Islet of Langerhans (tissue), 1 donor: Measurements from ENCODE around the gene SLX9.
"Not testable (repeated sequence)": the region's sequence is repeated elsewhere in the genome, so short reads cannot be mapped to it uniquely, and the experiment has no call there.

Experiments
- FAIRE-seq: peaks from one replicate; lab custom pipeline; 2011; peaks lifted over from hg19 to GRCh38; lab: Jason Lieb, UNC

The SLX9 gene

DNA sequence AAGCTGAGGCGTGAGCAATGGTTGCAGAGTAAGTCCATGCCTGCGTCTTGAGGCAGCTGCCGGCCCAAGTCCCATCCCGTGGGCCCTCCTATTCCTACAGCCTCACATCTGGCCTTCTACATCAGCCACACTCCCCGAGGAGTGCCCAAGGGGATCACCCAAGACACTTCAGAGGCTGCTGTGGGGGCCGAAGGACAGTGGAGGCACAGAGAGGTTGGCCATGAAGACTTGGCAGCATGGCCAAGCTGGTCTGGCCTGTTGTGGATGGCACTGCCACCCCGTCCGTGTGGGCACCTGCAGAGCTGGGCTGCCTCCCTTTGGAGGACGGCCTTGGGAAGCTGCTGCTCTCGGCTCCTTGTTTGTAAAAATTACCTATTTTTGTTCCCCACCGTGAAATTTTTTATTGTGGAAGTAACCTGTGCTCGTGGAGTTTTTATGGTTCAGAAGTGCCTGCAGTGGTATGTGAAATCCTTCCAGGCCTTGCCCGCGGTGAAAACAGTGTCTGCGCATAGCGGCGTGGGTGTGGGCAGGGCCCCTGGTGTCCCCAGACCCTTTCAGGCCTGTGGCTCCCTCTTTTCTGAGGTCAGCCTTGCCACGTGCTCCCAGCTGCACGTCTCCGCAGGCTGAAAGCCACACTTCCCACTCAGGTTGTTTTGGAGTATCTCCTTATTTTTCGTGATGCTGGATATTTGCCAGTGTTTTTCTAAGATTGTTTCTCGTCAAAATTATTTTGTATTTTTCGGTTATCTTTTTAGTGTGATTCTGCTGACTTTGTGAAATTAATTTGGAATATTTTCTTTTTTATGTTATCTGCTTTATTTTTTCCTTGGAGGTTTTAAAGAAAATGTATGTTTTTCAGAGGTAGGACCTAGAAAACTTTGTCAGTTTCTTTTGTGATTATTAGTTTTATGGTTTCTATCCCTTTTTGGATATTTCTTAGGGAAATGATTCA lies 20.6 kb downstream of the SLX9 start:
- no peak for FAIRE-seq

DNA sequence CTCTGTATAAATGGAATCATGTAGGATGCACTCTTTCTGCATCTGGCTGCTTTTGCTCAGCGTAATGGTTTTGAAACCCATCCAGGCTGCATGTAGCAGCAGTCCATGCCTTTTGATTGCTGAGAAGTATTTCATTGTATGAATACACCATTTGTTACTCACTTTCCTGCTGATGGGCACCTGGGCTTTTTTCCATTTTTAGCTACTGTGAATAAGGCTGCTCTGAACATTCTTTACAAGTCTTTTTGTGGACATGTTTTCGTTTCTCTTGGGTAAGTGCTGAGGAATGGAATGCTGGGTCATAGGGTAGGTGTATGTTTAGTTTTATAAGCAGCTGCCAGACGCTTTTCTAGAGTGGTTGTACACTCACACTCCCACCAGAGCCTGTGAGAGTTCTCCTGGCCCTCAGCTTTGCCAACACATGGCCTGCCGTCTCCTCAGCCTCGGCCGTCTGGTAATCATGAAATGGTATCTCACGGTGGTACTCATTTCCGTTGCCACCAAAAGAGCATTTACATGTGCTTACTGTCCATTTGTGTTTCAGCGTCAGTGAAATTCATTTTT lies 22.7 kb downstream of the SLX9 start:
- no peak for FAIRE-seq

DNA sequence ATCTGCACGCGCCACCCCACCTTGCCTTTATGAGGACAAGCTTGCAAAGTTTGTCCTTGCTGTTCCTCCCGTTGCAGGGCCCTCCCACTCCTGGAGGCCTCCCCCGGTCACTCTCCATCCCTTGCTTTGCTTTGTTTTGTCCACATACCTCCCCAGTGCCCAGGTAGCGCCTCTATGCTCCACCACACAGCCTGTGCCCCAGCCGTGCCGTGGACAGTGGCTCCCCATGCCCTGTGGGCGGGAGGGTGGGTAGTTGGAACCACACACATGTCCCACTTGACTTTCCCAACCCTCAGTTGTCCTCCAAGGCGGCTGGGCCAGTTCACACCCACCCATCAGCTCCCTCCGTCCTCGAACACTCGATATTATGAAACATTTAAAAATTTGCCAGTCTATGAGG lies 24.6 kb downstream of the SLX9 start:
- FAIRE-seq, result no peak

DNA sequence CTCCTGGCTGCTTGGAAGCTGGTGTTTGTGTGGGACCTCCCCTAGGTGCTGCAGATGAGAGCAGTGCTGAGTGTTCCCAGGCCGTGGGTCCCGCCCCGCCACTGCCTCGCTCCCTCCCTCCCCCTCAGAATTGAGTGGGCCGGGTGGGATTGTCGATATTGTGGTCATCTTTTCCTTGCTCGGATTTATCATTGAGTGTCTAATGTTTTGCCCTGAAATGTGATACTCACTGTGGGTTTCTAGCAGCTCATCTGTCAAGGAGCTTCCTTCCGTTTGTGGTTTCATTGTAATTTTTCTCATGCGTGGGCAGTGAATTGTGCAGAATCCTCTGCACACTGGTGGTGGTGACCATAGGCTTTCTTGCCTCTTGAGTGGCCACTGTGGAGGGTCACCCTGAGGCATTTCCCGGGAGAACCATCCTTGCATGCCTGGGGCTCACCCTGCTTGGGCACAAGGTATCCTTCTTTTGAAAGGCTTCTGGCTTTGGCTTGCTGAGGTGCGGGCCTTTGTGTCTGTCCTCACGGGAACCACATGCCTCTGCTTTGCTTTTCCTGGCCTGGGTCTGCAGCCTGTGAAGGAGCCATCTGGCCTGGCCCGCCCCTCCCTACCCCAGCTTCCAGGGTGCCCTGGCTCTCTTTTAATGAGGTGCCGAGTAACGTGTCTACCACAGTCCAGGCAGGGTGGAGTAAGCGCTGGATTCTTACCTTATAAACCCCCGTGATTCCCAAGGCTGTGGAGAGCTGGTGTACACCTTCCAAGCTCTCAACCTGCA lies 25.6 kb downstream of the SLX9 start:
- no peak for FAIRE-seq

DNA sequence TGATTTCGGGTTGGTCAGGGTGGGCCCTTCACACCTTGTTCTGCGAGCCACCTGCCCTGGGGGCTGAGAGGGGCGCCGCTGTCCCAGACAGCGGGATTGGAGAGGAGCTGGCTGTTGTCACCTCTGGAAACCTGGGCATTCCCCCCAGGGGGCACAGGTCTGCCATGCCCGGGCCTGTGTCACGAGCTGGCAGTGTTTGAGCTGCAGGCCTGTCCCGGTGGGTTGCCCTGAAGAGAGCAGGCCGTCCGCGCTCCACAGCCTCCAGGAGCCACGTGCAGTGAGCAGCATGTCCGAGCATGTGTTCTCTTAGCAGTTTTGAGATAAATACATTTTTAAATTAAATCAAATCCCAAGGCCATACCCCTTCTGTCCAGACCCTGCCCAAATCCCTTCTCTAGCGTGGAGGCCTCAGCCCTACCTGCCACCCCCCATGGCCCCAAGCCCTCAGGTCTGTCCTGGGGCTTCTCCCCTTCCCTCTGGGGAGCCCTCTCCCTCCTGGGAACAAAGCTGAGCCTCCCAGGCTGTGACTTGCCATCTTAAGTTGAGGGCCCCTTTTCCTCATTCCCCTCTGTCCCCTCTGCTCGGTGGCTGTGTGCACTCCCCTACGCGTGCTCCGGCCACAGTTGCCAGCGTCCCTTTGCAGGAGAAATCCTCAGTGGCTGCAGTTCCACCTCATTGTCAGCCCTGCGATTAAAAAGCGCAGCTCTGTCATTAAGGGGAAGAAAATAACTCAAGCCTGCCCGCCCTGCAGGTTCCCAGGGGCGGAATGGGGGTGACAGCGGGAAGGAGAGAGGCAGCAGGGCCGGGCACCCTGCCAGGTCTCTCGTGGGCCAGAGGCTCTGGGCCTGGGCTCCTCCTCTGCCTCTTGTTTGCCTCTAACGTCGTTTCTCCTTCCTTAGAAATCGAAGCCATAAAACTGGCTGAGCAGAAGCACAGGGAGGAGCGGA lies 26.6 kb downstream of the SLX9 start:
- no peak for FAIRE-seq

DNA sequence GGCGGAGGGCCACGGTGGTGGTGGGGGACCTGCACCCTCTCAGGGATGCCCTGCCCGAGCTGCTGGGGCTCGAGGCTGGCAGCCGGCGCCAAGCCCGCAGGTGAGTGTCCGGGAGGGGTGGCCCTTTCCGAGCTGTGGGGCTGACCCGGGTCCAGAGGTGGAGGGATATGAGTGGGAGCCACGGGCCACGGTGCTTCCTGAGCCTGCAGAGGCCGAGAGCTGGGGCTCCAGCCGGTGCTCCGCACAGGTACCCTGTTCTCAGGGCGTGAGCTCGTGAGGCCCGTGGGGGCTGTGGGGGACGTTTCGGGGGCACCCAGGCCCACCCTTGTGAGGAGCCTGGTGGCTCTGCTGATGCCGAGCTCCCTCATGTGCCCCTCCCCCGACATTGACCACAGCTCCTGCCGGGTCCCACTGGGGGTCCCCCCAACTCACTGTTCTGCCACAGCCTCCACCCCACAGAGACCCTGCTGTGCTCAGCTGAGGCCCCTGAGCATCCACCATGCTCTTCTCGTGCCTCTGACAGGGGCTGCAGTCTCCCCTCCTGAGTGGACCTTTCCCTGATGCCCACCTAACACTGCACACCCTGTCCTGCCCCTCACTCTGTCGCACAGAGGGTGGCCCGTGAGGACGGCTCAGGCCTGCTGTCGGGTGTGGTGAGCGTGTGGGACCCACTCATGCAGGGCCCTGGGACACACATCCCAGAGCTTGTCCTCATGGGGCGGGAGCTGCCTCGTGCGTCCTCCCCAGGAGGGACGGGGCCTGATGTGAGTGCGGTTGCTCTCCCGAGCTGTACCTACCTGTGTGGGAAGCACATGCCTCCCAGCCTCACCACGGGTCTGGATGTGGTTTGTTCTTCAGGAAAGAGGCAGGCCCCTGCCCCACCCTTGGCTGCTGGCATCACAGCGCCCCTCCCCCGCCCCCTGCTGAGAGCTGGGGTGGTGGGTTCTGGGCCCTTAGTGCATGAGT lies 27.5 kb downstream of the SLX9 start:
- no peak for FAIRE-seq

DNA sequence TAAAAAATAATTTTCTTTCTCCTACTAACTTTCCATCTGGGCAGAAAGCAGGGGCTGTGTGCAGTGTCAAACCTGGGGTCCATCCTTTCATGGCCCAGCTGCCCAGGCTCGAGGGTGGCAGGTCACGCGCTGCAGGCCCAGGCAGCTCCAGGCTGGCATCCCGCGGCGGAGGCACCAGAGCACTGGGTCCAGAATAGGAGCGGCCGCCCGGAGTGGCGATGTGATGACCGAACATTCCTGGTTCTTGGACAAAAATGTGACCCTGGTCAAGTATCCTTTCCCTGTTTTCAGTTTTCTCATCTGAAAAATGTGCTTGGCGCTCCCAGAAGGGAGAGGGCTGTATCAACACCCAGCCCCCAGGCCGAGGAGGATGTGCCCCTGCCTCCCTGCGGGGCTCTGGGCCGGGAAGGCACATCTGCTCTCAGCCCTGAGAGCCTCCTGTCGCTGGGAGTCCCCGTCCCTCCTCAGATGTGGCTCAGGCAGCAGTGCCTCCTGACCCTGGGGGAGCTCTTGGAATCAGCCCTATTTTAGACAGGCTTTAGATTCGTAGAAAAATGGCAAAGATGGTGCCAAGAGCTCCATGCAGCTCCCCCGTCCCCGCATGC lies 29.3 kb downstream of the SLX9 start:
- FAIRE-seq, result no peak

DNA sequence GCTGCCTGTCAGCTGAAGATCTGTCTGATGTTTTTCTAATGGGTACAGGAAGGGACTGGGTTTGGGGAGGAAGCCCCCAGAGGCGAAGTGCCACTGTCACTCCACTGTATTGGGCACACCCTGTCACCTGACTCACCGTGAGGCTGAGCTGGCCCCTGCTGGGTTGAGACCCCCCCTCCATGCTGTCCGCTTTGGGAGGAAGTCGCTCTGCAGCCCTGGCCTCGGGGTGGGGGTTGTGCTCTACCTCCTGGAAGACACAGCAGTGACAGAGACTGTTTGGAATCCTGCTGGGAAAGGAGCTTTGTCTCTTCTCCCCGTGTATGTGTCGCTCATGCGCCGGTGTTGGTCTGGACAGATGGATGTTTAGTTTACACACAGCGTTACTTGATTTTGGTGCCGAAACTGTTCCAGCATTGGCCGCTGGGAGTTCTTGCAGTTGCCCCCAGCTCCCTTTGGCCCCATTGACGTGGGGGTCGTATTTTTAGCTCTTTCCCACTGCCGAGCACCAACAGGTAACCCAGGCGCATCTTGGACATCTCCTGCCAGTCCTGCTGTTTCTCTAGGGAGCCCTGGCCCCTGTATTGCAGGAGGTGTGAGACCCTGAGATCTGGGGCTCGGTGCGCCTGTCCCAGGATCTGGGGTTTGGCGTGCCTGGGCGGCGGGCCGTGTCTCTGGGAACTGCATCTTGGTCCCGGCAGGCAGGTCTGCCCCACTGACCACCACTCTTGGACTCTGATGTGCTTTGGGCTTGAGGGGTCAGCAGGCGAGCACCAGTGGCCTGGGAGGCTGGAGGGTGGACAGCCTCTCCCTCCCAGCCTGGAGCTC lies 30.3 kb downstream of the SLX9 start:
- FAIRE-seq, result no peak

DNA sequence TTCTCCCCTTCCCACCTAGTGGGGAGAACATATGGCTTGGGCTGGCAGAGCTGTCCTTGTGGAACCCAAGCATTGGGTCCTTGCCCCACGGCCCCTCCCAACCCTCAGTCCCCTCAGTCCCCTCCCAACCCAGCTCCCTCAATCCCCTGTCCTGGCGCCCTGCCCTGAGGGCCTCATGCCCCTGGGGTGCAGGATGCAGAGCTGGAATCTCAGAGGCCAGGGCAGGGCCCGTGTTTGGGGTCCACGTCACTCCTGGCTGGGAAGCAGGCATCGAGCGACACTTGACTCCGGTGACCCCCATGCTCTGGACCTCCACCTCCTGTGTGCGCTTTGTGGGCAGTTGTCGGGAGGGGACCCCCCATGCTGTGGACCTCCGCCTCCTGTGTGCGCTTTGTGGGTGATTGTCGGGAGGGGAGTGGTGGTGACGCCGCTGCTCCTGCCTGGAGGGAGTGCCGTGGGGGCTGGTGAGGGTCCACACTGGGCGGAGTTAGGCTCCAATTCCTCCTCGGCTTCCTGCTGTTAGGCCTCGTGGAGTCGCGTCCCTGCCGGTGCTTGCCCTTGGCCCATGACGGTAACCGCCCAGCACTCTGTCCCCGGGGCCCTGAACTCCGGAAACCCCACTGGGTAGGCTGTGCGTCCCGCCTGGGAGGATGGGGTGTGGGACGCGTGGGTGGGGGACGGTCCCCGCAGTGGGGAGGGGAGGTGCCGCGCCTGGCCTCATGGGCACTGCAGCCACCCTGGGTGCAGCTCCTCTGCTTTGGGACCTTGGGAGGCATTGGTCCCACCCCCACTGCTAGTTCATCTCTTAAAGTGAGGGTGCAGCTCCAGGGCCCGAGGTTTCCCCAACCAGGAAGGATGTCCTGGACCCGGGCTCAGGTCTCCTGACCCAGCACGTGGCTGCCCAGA lies 31.2 kb downstream of the SLX9 start:
- no peak for FAIRE-seq

DNA sequence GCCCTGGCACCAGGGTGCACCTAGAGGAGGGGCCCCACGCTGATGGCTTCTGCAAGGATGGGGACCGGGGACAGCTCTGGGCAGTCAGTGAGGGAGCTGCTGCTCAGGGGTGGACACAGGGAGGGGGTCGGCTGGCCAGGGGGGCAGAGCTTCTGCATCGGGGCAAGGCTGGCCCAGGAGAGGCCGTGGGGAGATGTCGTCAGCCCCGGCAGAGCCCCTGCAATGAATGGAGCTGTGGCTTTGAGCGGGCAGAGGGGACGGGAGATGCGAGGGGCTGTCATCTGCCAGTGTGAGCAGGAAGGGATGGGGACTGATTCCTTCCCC lies 31.8 kb downstream of the SLX9 start:
- FAIRE-seq, result no peak

DNA sequence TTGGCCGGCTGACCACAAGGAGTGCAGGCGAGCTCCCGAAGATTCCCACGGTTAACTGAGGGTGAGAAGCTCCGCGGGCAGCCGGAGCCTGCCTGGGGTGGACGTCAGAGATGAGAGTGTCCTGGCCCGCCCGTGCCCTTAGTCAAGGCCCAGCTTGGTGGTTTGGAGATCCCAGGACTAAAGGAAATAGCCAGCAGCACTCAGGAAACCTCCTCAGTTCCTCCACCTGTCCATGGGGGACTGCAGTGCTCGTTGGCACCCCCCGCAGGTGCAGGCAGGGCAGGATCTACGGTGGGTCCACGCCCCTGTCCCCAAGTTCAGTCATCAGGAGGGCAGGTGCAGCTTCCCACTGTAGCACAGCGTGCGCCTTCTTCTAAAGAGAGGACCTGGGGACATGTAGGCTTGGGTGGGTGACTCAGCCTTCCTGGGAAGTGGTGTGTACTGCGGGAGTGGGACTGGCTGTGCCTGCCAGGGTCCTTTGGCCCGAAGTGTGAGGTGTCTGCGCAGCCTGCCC lies 32.5 kb downstream of the SLX9 start:
- no peak for FAIRE-seq

DNA sequence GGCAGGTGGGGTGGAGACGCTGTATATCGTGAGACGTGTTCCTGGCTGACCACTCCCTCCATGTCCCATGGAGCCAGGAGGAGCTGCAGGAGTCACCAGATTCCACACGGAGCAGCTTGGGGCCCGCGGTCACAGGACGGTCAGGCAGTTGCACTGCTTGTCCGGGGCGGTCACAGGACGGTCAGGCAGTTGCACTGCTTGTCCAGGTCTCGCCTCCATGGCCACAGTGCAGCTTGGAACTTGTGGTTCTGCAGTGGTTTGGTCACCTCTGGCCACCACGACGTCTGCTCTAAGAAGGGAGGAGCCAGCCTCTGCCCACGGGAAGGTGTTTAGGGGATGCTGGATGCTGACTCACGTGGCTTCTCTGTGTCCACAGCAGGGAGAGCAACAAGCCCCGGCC lies 33.0 kb downstream of the SLX9 start:
- no peak for FAIRE-seq

DNA sequence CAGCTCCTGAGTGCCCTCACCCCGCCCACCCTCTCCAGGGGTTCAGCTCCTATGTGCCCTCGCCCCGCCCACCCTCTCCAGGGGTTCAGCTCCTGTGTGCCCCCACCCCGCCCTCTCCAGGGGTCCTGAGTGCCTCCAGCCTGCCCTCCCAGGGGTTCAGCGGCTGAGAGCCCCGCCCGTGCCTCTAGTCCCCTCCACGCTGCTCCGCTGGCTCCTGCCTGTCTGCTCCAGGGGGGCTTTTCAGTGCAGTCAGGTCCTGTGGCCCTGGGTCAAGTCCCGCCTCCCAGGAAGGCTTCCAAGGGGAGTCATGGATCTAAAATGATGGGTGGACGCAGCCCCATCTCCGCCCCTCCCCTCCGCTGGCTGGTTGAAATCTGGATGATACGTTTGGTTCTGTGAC lies 33.8 kb downstream of the SLX9 start:
- no peak for FAIRE-seq

DNA sequence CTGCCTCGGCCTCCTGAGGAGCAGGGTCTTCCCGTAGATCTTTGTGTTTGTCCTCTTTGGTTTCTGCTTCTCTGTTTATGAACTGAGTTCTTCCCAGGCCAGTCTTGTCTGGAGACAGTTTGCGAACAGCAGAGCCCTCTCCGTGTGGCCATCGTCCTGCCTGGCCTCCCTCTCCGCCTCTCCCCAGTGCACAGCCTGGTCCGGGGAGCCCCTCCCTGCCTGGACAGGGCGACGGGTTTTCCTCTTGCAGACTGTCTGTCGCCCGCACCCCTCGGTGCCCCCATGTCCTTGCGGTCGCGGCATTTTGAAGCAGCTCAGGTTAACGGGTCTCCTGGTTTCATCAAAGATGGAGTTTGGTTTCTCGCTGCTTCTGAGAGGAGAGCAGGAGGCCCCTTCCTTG lies 34.8 kb downstream of the SLX9 start:
- FAIRE-seq, result no peak

DNA sequence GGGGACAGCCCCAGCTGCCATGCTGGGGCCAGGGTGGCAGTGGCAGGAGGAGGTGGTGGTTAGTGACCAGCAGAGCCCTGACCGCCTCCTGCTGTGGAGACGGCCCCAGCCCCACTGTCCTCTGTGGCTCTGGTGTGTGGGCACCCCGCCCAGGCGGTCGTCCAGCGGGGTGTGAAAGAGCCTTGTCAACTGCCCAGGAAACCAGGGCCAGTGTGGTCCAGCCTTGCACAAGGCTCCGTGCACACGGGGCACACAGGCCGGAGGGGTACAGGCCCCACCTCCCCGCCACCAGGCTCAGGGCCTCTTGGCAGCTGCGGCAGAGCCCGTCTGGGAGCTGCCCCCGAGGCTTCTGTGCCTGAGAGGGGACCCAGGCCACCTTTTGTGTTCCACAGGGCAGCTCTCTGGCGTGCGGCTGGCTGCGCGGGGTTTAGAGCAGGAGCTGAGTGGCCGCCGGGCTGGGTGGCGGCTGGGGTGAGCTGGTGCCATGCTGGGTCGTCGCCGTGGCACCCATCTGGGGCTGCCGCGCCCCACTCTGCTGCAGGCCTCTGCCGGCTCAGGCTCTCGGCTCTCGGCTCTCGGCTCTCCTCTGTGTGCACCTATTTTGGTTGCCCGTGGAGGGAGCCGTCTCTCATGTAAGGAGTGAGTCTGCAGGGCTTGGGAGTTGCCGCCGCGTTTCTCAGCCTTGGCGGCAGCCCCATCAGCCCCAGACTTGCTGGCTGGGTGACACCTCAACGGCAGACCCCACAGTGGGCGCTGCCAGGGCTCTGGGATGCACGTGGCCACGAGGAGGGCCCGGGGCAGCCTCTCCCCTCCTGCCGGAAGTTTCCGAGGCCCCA lies 36.1 kb downstream of the SLX9 start:
- no peak for FAIRE-seq

DNA sequence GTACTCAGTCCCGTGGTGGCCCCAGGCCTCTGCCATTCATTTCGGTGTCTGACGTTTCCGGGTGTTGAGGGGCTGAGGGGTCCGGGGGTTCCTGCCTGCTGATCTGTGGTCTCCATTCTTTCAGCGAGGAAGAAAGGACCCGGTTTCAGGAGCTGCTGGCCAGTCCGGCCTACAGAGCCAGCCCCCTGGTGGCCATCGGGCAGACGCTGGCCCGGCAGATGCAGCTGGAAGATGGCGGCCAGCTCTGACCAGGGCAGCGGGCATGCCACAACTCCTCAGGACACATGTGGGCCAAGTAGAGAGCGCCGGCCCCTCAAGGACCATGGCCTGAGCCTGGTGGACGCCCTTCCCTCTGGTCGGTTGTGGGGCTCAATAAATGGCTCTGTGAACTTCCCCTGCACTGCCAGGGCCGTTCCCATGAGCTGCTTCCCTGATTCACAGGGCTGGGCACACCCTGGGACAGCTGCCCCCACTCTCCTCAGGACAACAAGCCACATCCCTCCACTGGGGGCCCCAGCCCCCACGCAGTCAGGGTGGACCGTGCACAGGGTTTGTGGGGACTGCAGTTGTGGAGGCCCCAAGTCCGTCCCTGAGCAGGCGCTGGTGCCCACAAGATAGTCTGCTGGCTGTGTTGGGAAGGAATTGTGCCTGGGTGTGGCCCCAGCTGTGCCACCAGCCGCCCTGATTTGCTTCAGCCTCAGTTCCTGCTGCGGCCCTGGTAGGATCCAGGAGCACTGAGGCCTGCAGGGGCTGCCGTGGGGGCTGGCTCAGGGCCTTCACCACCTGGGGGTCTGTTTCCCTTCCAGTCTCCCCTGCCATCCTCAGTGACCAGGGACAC lies 36.9 kb downstream of the SLX9 start:
- not testable (repeated sequence) for FAIRE-seq
